G401 (cell line): ENCODE measurements around the gene BAIAP3. TPM values are rescaled to one million over a fixed set of nuclear protein-coding genes. Genes with fewer than 3 reads are reported as not detected.

Experiments used
- total RNA-seq: library from RNA; depleted of rRNA; stranded (reverse); fragments of >200 nt; shearing (Covaris generic); gene quantifications from 2 replicates; pipeline ENCODE4 v1.2.3, GENCODE V29; 2014; rRNA removed

The BAIAP3 gene
- total RNA-seq, 1 experiment from 2014 or later, result 2.0 TPM

Other genes with a start within 250 kb of the BAIAP3 start
- 1.5 and 2.6 TPM in 2 replicates for gene C1QTNF8, start 237.4 kb upstream of the BAIAP3 start, total RNA-seq
- gene CACNA1H, start 180.5 kb upstream of the BAIAP3 start, total RNA-seq, result 14.8 and 21.8 TPM in 2 replicates
- not detected in 2 replicates for gene TPSG1, start 108.4 kb upstream of the BAIAP3 start, total RNA-seq
- not detected in 2 replicates for gene TPSB2, start 103.5 kb upstream of the BAIAP3 start, total RNA-seq
- gene TPSAB1, start 92.9 kb upstream of the BAIAP3 start, total RNA-seq, result not detected in 2 replicates
- gene TPSD1, start 77.6 kb upstream of the BAIAP3 start, total RNA-seq, result not detected in 2 replicates
- 120 and 144 TPM in 2 replicates for gene UBE2I, start 24.0 kb upstream of the BAIAP3 start, total RNA-seq
- 88.1 and 96.8 TPM in 2 replicates for gene TSR3, start 18.2 kb downstream of the BAIAP3 start, total RNA-seq
- gene GNPTG, start 18.3 kb downstream of the BAIAP3 start, total RNA-seq, result 48.6 and 51.1 TPM in 2 replicates
- 8.2 and 11.1 TPM in 2 replicates for gene UNKL, start 81.1 kb downstream of the BAIAP3 start, total RNA-seq
- gene UQCC4, start 87.1 kb downstream of the BAIAP3 start, total RNA-seq, result 40.5 and 46.6 TPM in 2 replicates
- gene PERCC1, start 97.4 kb downstream of the BAIAP3 start, total RNA-seq, result not detected in 2 replicates
- gene CCDC154, start 110.9 kb downstream of the BAIAP3 start, total RNA-seq, result 0.75 TPM in 1 of 2 replicates, not detected in the other
- gene CLCN7, start 141.4 kb downstream of the BAIAP3 start, total RNA-seq, result 195 and 203 TPM in 2 replicates
- gene PTX4, start 155.3 kb downstream of the BAIAP3 start, total RNA-seq, result 0.61 TPM in 1 of 2 replicates, not detected in the other
- gene TELO2, start 159.7 kb downstream of the BAIAP3 start, total RNA-seq, result 86.9 and 97.8 TPM in 2 replicates
- gene TMEM204, start 200.0 kb downstream of the BAIAP3 start, total RNA-seq, result not detected in 2 replicates